Cerebellar cortex (tissue), 1 donor: ENCODE measurements around the gene PALLD.
"Not testable (repeated sequence)": the region's sequence is repeated elsewhere in the genome, so short reads cannot be mapped to it uniquely, and the experiment has no call there.

Experiments
- DNase-seq: peaks from one replicate; pipeline ENCODE4 v3.0.0-alpha.2; 2015; ENCODE audit warnings: low spot score

PALLD gene

GRCh38 chr4:168496834-168497233 is at the start of gene PALLD:
PALLD (plus strand) TSS chr4:168497052.
- no peak for DNase-seq

GRCh38 chr4:168449063-168449462 is 47.8 kb upstream of the PALLD start:
- not testable (repeated sequence) for DNase-seq

DNA sequence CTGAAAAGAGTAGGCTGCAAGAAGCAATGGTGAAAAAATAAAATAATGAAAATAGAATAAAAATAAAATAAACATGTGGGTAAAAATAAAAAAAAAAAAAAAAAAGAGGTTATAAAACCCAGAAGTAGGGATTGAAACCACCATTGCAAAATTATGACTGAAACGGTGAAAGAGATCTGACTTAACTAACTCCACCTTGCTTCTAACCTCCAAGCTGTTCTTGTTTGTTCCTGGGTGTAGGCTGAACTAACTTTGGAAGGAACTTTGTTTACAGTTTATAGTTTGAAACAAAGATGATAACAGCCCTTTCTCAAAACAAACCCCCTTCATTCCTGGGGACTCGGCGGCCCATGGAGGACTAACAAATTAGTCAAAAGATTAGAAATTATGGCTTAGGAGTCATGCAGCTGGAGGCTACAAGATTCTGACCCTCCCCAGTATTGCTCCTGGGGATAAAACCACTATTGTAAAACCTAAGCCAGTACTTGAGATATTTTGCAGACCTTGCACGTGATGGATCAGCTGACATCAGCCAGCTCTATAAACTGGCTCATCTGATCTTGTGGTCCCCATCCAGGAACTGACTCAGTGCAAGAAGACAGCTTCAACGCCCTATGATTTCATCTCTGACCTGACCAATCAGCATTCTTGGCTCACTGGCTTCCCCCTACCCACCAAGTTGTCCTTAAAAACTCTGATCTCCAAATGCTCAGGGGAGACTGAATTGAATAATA is 47.0 kb upstream of the PALLD start:
- DNase-seq: no peak

DNA sequence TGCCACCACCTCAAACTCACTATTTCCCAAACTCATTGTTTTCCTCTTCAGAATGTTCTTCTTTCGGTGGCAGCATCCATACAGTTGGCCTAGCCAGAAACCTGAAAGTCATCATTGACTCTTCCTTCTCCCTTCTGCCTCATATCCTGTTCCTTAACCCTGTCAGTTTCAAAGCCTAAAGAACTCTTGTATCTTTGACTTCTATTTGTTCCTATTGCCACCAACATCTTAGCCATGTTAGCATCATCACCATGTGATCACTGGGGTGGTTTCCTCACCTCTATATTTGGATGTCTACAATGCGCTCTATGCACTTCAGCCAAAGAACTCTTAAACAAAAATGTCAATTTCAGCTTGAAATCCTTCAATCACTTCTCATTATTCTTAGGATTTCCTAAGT is 45.5 kb upstream of the PALLD start:
- no peak for DNase-seq

DNA sequence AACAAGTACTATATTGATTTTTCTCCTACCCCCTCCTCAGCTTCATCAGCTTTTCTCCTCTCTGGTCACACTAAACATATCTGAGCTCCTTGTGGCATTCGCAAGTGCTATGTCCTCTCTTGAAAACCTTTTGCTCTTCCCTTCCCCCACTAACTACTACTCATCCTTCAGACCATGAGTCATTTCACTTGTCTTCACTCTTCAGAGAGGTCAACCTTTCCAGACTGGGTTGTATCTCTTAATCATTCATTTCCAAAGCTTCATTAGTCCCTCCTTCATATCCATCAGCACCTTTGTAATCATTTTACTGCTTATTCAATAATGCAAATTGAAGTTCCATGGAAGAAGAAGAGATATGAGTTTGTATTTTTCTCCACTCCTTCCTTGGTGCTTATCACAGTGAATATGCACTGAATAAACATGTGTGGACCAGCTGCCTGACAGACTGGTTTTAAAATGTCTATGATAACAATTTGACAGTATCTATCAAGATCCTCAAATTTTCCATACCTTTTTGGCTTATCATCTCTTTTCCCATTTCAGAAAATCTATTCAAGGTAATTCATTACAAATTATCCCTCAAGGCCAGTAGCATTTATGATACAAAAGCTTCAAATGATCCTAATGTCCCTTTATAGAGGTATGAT is 45.0 kb upstream of the PALLD start:
- DNase-seq: no peak

GRCh38 chr4:168453146-168453545 is 43.7 kb upstream of the PALLD start:
- DNase-seq: no peak

GRCh38 chr4:168458256-168458655 is 38.6 kb upstream of the PALLD start:
- not testable (repeated sequence) for DNase-seq

DNA sequence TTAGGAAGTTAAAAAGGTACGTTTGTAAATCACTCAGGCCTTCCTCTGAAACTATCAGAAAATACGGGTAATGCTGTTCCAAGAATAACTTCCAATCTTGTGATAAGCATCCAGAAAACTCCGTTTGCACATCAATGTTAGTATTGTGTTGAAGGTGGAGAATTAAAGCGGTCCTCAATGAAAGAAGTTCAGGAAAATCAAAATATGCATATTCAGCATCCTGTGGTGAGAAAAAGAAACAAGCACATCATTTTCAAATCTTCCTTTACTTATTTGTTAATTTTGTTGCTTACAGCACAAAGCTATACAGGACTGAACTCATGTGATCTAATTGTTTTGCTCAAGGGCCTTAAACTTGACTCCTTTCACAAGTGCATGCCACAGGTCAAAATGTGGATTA is 35.0 kb upstream of the PALLD start:
- DNase-seq: no peak

DNA sequence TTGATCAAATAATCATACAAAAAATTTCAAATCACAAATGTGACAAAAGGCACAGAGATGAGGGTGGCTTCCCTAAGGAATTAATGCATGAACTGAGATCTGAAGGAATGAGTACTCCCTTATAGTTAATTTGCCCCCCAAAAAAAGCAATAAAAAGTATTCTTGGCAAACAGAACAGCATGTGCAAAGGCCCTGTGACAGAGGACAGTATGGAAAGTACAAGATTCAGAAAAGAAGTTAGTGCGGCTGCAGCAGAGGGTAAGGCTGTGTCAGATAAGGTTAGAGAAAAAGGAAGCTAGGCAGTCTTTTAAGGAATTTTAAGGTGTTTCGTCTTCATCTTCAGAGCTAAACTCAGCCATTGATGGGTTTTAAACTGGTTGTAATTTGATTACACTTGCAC is 23.9 kb upstream of the PALLD start:
- DNase-seq: no peak

GRCh38 chr4:168474660-168475320 is 22.1 kb upstream of the PALLD start:
- DNase-seq: no peak

DNA sequence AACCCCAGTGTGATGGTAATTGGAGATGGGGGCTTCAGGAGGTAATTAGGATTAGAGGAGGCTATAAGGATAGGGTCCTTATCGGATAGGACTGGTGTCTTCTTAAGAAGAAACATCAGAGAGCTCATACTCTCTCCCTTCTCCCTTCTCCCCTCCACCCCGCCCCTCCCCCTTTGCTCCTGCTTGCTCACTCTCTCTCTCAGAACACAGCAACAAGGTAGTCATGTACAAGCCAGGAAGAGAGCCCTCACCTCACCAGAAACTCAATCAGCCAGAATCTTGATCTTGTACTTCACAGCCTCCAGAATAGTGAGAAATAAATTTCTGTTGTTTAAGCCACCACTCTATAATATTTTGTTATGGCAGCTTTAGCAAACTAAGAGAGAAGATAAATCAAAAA is 21.1 kb upstream of the PALLD start:
- no peak for DNase-seq

DNA sequence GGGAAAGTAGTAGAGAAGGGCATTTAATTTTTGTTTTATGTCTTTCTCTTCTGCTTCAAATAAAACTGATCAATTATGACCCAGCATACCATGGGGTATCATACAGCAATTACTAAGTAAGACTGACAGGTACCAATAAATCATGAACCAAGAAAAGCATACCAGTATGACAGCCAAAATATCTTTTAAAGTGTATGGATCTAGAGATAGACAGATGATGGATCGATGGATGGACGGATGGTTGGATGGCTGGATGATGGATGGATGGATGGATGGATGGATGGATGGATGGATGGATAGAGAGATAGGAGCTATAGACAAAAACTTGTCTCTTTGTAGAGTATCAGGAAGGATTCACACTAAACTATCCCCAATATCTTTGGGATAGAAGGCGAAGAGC is 18.0 kb upstream of the PALLD start:
- DNase-seq: no peak

DNA sequence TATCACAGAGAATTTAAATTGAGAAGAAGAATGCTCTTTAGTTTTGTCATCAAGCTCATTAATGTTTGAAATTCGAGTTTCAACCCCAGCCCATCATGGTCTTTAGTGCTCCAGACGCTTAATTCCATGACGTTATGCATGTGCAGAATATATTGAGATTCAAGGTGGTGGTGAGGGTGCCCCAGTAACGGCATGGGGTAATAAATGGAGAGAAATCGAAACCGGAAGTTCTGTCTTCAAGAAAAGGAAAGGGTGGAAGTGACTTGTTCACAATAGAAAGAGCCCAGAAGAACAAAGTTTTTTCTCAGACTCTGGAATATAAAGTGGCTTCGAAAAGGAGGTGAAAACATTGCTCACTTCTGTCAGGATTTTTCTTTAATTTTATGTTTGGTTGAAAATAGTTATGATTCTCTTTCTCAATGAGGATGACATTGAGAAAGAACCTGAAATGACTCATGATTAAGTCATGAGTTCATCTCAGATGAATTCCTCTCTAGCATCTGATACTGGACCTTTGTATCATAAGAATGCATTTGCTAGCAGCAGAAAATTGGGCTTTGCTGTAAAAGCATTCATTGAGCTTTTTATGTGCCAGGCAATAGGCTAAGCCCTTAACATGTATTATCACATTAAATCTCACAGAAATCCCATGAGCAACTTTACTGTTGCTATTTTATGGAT is 15.8 kb upstream of the PALLD start:
- DNase-seq: peak; percentile 3

DNA sequence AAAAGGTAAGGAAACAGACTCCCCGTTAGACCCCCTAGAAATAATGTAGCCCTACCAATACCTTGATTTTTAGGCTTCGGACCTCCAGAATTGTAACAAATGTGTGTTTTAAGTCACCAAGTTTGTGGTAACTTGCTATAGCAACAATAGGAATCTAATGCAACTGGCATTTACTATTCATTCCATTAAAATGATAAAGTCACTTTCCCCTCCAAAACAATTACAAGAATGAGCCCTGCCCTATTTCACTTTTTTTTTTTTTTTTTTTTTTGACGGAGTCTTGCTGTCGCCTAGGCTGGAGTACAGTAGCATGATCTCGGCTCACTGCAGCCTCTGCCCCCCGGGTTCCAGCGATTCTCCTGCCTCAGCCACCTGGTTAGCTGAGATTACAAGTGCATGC is 13.0 kb upstream of the PALLD start:
- no peak for DNase-seq

DNA sequence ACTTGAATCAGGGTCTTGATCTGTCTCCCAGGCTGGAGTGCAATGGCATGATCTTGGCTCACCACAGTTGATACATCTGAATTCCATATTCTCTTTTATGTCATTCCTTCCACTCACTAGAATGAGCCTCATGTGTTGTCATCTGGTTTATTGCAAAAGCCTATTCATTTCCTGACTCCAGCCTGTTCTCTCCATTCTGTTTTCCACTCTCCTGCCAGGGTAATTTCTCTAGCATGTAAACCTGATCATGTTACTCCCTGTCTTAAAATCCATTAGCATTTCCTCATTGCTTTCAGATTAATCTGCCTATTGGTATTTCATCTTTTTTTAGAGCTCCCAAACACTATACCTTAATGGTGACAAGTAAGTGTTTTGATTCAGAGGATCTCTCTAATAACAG is 12.2 kb upstream of the PALLD start:
- no peak for DNase-seq

- no peak for DNase-seq
These were observed 11.5 kb upstream of the PALLD start for GRCh38 chr4:168485156-168485910.

DNA sequence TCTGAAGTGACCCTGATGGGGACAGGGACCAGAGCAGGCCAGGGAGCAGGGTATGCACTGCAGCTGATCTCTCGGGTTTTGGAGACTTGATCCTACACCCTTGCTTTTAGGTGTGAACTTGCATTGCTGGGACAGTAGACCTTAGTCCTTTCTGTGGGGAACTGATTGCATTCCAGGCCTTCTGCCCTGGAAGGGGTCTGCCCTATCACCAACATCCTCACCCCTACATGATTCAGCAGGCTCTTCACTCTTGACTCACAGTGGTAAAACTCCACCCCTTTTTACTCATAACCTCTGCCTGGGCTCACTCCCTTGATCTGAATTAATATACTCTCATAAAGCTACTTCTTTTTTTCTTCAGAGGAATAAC is 10.0 kb upstream of the PALLD start:
- DNase-seq: no peak

DNA sequence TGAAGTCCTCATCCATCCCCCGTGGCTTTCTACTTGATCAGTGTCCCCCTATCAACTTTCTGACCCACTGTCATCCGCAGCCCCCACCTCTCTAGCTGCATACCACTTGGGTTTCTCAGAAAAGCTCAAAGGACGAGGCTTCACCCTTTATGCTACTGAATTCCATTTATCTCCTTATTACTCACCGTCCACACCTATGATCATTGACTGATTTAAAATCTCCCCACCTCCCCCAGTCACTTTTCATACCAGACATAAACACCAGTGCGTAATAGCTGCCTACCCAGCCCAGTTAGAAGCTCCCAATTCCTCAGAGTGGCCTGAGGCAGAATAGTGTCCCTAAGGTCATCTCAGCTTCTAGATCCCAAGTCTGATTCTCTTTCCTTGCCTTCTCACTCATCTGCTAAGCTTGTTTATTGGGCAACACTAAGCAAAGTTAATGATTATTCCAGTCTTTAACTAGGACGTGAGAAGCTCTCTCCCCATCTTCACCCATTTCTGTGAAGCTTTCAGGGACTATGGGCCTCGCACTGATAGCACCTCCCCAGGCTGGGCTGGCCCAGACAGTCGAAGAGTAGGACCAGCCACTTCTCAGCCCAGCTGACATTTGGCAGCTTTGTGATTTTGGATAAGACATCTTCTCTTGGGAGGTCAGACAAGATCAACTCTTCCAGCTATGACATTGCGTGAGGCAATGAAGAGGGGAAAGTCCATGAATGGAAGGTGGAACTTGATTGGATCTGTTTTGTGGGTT is 9.4 kb upstream of the PALLD start:
- no peak for DNase-seq

DNA sequence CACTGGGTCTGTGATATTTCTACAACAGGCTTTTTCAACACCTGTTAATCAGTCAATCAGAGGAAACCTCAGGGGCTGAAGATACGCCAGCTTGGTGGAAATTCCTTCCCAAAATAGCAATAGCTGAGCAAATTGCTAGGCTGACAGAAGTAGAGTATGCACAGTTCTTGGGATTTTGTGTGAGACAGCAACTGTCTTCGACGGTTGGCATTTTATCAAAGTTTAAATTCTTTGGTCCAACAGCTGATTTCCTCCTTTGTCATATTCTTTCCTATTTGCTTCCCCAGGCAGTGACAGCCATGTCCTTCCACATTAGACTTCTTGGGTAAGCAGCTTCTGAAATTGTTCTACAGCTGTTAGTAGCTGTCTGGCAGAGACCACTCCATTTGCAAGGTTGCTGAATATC is 8.0 kb upstream of the PALLD start:
- DNase-seq: no peak

- no peak for DNase-seq
These were observed 7.2 kb upstream of the PALLD start for GRCh38 chr4:168489616-168490015.

DNA sequence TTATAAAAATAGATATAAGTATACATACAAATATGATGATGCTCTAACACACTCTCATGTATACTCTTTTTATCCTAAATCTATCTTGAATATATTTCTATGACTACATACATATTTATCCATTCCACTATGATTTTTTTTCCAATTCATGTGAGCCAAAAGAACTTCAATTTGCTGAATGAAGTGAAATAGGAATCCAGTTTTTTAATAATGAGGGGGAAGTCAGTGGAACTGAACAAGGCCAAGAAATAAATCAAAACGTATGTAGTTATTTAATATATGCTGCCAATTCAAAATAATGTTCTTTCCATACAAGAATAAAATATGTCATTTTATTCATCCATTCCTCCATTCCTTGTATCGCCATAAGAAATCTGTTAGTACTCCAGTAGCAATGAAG is 6.1 kb upstream of the PALLD start:
- no peak for DNase-seq
